ENCODE measurements around the gene PTPRR. TPM values are rescaled to one million over a fixed set of nuclear protein-coding genes. Genes with fewer than 3 reads are reported as not detected.

PTPRR gene
- total RNA-seq, 1 donor from 2014 or later: not detected

GRCh38 chr12:70711831-70712230 is 208.7 kb downstream of the PTPRR start:
- Mint-ChIP-seq H3K27me3 (ENCODE audit: low read depth) (peaks cover 3% of the 10 kb centered on the region), H3K9me3 (no peaks in the 10 kb centered on the region), H3K36me3 (ENCODE audit: low read depth) (no peaks in the 10 kb centered on the region), H3K4me3 (ENCODE audit: low read depth) (no peak overlapping the region), H3K4me1 (ENCODE audit: low read depth) (no peaks in the 10 kb centered on the region), H3K27ac (no peak overlapping the region)
- intact Hi-C loops (cut with micrococcal nuclease): no loop called here
- no peak for DNase-seq (ENCODE audit: low spot score)

GRCh38 chr12:70709022-70709421 is 211.5 kb downstream of the PTPRR start:
- intact Hi-C loops (cut with micrococcal nuclease): no loop called here
- Mint-ChIP-seq H3K4me3 (ENCODE audit: low read depth) (no peak overlapping the region), H3K4me1 (ENCODE audit: low read depth) (no peaks in the 10 kb centered on the region), H3K36me3 (ENCODE audit: low read depth) (no peaks in the 10 kb centered on the region), H3K27ac (no peak overlapping the region), H3K27me3 (ENCODE audit: low read depth) (peaks cover 3% of the 10 kb centered on the region), H3K9me3 (no peaks in the 10 kb centered on the region)
- DNase-seq (ENCODE audit: low spot score): no peak

- Mint-ChIP-seq H3K27me3 (ENCODE audit: low read depth) (peaks cover 3% of the 10 kb centered on the region), H3K9me3 (no peaks in the 10 kb centered on the region), H3K4me3 (ENCODE audit: low read depth) (no peak overlapping the region), H3K27ac (no peak overlapping the region), H3K36me3 (ENCODE audit: low read depth) (no peaks in the 10 kb centered on the region), H3K4me1 (ENCODE audit: low read depth) (no peaks in the 10 kb centered on the region)
- DNase-seq (ENCODE audit: low spot score): no peak
- intact Hi-C loops (cut with micrococcal nuclease): no loop called here
Measured at GRCh38 chr12:70706611-70707010, 213.9 kb downstream of the PTPRR start.

GRCh38 chr12:70698345-70698744 is 222.2 kb downstream of the PTPRR start:
- peaks cover 2% of the 10 kb centered on the region for H3K4me1 Mint-ChIP-seq (ENCODE audit: low read depth)
- H3K27me3 Mint-ChIP-seq (ENCODE audit: low read depth): peaks cover 2% of the 10 kb centered on the region
- no peak for DNase-seq (ENCODE audit: low spot score)
- intact Hi-C loops (cut with micrococcal nuclease): no loop called here
- no peak overlapping the region for H3K4me3 Mint-ChIP-seq (ENCODE audit: low read depth)
- no peak overlapping the region for H3K27ac Mint-ChIP-seq
- H3K9me3 Mint-ChIP-seq: no peaks in the 10 kb centered on the region
- H3K36me3 Mint-ChIP-seq (ENCODE audit: low read depth): no peaks in the 10 kb centered on the region

- H3K27ac Mint-ChIP-seq: no peak overlapping the region
- DNase-seq (ENCODE audit: low spot score): no peak
- no peaks in the 10 kb centered on the region for H3K9me3 Mint-ChIP-seq
- peaks cover 2% of the 10 kb centered on the region for H3K27me3 Mint-ChIP-seq (ENCODE audit: low read depth)
- H3K36me3 Mint-ChIP-seq (ENCODE audit: low read depth): no peaks in the 10 kb centered on the region
- intact Hi-C loops (cut with micrococcal nuclease): no loop called here
- H3K4me1 Mint-ChIP-seq (ENCODE audit: low read depth): peaks cover 2% of the 10 kb centered on the region
- H3K4me3 Mint-ChIP-seq (ENCODE audit: low read depth): no peak overlapping the region
Measured at GRCh38 chr12:70695361-70696023, 225.0 kb downstream of the PTPRR start.

GRCh38 chr12:70692681-70693288 is 227.8 kb downstream of the PTPRR start:
- Mint-ChIP-seq H3K9me3 (no peaks in the 10 kb centered on the region), H3K36me3 (ENCODE audit: low read depth) (no peaks in the 10 kb centered on the region), H3K27ac (no peak overlapping the region), H3K27me3 (ENCODE audit: low read depth) (no peaks in the 10 kb centered on the region), H3K4me3 (ENCODE audit: low read depth) (no peak overlapping the region), H3K4me1 (ENCODE audit: low read depth) (peaks cover 2% of the 10 kb centered on the region)
- no peak for DNase-seq (ENCODE audit: low spot score)
- intact Hi-C loops (cut with micrococcal nuclease): no loop called here

GRCh38 chr12:70691018-70691672 is 229.4 kb downstream of the PTPRR start:
- H3K27me3 Mint-ChIP-seq (ENCODE audit: low read depth): no peaks in the 10 kb centered on the region
- no peak overlapping the region for H3K4me3 Mint-ChIP-seq (ENCODE audit: low read depth)
- no peaks in the 10 kb centered on the region for H3K36me3 Mint-ChIP-seq (ENCODE audit: low read depth)
- no peak overlapping the region for H3K27ac Mint-ChIP-seq
- intact Hi-C loops (cut with micrococcal nuclease): no loop called here
- DNase-seq (ENCODE audit: low spot score): no peak
- H3K9me3 Mint-ChIP-seq: no peaks in the 10 kb centered on the region
- H3K4me1 Mint-ChIP-seq (ENCODE audit: low read depth): peaks cover 2% of the 10 kb centered on the region

GRCh38 chr12:70686907-70687306 is 233.6 kb downstream of the PTPRR start:
- no peak for DNase-seq (ENCODE audit: low spot score)
- Mint-ChIP-seq H3K27ac (no peak overlapping the region), H3K4me3 (ENCODE audit: low read depth) (no peak overlapping the region), H3K27me3 (ENCODE audit: low read depth) (no peaks in the 10 kb centered on the region), H3K4me1 (ENCODE audit: low read depth) (no peaks in the 10 kb centered on the region), H3K36me3 (ENCODE audit: low read depth) (no peaks in the 10 kb centered on the region), H3K9me3 (no peaks in the 10 kb centered on the region)
- intact Hi-C loops (cut with micrococcal nuclease): no loop called here

GRCh38 chr12:70686299-70686698 is 234.2 kb downstream of the PTPRR start:
- no peaks in the 10 kb centered on the region for H3K4me1 Mint-ChIP-seq (ENCODE audit: low read depth)
- no peak overlapping the region for H3K27ac Mint-ChIP-seq
- H3K36me3 Mint-ChIP-seq (ENCODE audit: low read depth): no peaks in the 10 kb centered on the region

GRCh38 chr12:70683976-70684375 is 236.6 kb downstream of the PTPRR start:
- H3K27me3 Mint-ChIP-seq (ENCODE audit: low read depth): no peaks in the 10 kb centered on the region
- intact Hi-C loops (cut with micrococcal nuclease): no loop called here

More at GRCh38 chr12:70686299-70686698, 234.2 kb downstream of the PTPRR start:
- Mint-ChIP-seq H3K9me3 (no peaks in the 10 kb centered on the region), H3K27me3 (ENCODE audit: low read depth) (no peaks in the 10 kb centered on the region), H3K4me3 (ENCODE audit: low read depth) (no peak overlapping the region)
- no peak for DNase-seq (ENCODE audit: low spot score)
- intact Hi-C loops (cut with micrococcal nuclease): no loop called here

GRCh38 chr12:70671698-70672097 is 248.8 kb downstream of the PTPRR start:
- Mint-ChIP-seq H3K4me3 (ENCODE audit: low read depth) (no peak overlapping the region), H3K9me3 (no peaks in the 10 kb centered on the region), H3K27ac (no peak overlapping the region), H3K27me3 (ENCODE audit: low read depth) (no peaks in the 10 kb centered on the region), H3K36me3 (ENCODE audit: low read depth) (no peaks in the 10 kb centered on the region), H3K4me1 (ENCODE audit: low read depth) (no peaks in the 10 kb centered on the region)
- DNase-seq (ENCODE audit: low spot score): no peak
- intact Hi-C loops (cut with micrococcal nuclease): no loop called here

More at GRCh38 chr12:70683976-70684375, 236.6 kb downstream of the PTPRR start:
- H3K4me1 Mint-ChIP-seq (ENCODE audit: low read depth): no peaks in the 10 kb centered on the region
- H3K4me3 Mint-ChIP-seq (ENCODE audit: low read depth): no peak overlapping the region
- H3K36me3 Mint-ChIP-seq (ENCODE audit: low read depth): no peaks in the 10 kb centered on the region
- no peak for DNase-seq (ENCODE audit: low spot score)
- no peaks in the 10 kb centered on the region for H3K9me3 Mint-ChIP-seq
- H3K27ac Mint-ChIP-seq: no peak overlapping the region

GRCh38 chr12:70670948-70671347 is 249.6 kb downstream of the PTPRR start:
- no peak overlapping the region for H3K4me3 Mint-ChIP-seq (ENCODE audit: low read depth)
- intact Hi-C loops (cut with micrococcal nuclease): no loop called here
- no peak overlapping the region for H3K27ac Mint-ChIP-seq
- no peaks in the 10 kb centered on the region for H3K27me3 Mint-ChIP-seq (ENCODE audit: low read depth)
- no peaks in the 10 kb centered on the region for H3K9me3 Mint-ChIP-seq
- H3K4me1 Mint-ChIP-seq (ENCODE audit: low read depth): no peaks in the 10 kb centered on the region
- no peak for DNase-seq (ENCODE audit: low spot score)
- no peaks in the 10 kb centered on the region for H3K36me3 Mint-ChIP-seq (ENCODE audit: low read depth)

GRCh38 chr12:70667253-70667652 is 253.3 kb downstream of the PTPRR start:
- Mint-ChIP-seq H3K9me3 (no peaks in the 10 kb centered on the region), H3K36me3 (ENCODE audit: low read depth) (no peaks in the 10 kb centered on the region), H3K27ac (no peak overlapping the region), H3K4me1 (ENCODE audit: low read depth) (no peaks in the 10 kb centered on the region), H3K4me3 (ENCODE audit: low read depth) (no peak overlapping the region), H3K27me3 (ENCODE audit: low read depth) (no peaks in the 10 kb centered on the region)
- no peak for DNase-seq (ENCODE audit: low spot score)
- intact Hi-C loops (cut with micrococcal nuclease): no loop called here

Data from activated T-helper 2 cell treated with anti-CD3 and anti-CD28 coated beads, Interferon-gamma antibody, Interleukin-2, Interleukin-4, amounts not matched to agents 10 μg/mL and 5 μg/mL and 100 μg/mL, durations not matched to agents 14 hours and 24 hours and 36 hours (primary cell).